T47D (cell line): ENCODE results near the gene SYT14.
"Not testable (repeated sequence)": the region's sequence is repeated elsewhere in the genome, so short reads cannot be mapped to it uniquely, and the experiment has no call there.

Source experiments
- DNase-seq, 2 experiments: peaks; one replicate each; pipeline versions ENCODE4 v3.0.0 to v3.0.0-alpha.2; 2011 to 2012; ENCODE audit warnings: low read depth in 1 of 2, low spot score in 1 of 2
- JUND ChIP-seq: IDR thresholded peaks from 2 replicates; pipeline ENCODE4 v1.6.1; 2012; ENCODE audit warnings: low read depth
- in situ Hi-C: cut with HindIII; loops from 2 replicates; pipeline ENCODE4 v1.10.0; 2016; ENCODE audit warnings: low sequenced_read_pairs, low pct_unique_long_range_greater_than_20kb

The SYT14 gene

DNA sequence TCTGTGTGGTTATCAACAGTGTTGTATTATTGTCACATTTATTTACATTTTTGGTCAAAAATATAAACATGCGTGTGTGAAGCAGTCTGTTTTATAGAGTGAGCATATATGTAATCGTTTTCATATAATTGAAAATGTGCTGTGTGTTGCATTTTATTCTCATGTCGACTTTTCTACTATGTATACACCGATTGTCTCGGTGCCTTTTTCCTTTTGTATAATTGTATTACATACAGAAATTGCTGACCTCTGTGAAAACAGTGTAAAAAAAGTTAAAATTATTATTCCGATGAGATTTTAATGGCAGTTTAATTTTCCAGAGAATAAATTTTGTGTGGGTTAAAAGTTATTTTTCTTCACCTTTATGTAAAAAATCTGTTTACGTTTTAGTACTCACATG is 232.2 kb downstream of the SYT14 start:
- TF ChIP-seq JUND, result no peak
- in situ Hi-C loops, result no loop called here
- DNase-seq, result no peak

GRCh38 chr1:210174133-210174532 is 236.1 kb downstream of the SYT14 start:
- in situ Hi-C loops, result no loop called here
- no peak for TF ChIP-seq JUND
- DNase-seq, result no peak

DNA sequence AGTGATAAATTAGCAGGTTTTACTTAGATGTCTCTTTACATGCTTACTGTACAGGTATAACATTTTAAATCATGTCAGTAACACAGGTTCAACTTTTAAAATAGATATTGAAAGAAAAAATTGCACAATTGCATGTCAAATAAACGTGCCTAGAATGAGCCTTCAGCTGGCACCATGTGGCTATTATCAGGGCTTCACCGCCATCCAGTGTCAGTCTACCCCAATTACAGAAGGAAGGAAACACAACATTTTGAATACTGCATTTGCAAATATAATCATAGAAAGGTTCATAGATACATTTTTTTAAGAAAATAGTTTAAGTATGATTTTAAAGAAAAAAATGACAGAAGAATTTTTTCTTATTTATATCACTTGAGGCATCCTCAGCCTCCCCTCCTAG is 247.0 kb downstream of the SYT14 start:
- DNase-seq, result no peak
- no peak for TF ChIP-seq JUND
- in situ Hi-C loops, result no loop called here

GRCh38 chr1:210187849-210188606 is 250.0 kb downstream of the SYT14 start:
- peak in 1 of 2 experiments; percentile 46 for DNase-seq

GRCh38 chr1:210189426-210189825 is 251.4 kb downstream of the SYT14 start:
- DNase-seq, result no peak
- TF ChIP-seq JUND, result no peak
- in situ Hi-C loops, result no loop called here

More at GRCh38 chr1:210187849-210188606, 250.0 kb downstream of the SYT14 start:
- in situ Hi-C loops, result not testable (repeated sequence)

DNA sequence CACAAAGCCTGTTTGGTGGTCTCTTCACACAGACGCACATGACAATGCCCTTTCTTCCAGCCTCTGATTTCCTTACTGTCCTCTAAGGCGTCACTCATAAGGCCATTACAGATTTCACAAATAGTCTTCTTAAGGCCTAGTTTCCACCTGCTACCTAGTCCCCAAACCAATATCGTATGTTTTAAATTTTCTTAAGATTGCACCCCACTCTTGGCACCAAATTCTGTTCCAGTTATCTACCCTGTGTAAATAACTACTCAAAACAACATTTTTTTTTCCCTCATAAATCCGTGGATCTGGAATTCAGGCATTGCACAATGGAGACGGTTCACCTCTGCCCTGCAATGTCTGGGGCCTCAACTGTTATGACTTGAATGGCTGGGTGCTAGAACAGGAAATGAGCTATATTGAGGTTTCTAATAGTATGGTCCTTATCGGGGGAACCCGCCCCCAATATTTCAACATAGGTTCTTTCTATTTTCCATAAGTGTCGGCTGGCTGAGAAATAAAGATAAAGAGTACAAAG is 257.7 kb downstream of the SYT14 start:
- in situ Hi-C loops, result no loop called here
- TF ChIP-seq JUND, result no peak
- no peak for DNase-seq

DNA sequence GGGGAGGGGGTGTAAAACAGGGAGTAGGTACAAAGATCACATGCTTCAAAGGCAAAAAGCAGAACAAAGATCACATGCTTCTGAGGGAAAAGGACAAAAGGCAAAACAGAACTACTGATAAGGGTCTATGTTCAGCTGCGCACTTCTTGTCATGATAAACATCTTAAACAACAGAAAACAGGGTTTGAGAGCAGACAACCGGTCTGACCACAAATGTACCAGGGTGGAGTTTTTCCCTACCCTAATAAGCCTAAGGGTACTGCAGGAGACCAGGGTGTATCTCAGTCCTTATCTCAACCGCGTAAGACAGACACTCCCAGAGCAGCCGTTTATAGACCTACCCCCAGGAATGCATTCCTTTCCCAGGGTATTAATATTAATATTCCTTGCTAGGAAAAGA is 258.2 kb downstream of the SYT14 start:
- in situ Hi-C loops, DNase-seq: not testable (repeated sequence)

DNA sequence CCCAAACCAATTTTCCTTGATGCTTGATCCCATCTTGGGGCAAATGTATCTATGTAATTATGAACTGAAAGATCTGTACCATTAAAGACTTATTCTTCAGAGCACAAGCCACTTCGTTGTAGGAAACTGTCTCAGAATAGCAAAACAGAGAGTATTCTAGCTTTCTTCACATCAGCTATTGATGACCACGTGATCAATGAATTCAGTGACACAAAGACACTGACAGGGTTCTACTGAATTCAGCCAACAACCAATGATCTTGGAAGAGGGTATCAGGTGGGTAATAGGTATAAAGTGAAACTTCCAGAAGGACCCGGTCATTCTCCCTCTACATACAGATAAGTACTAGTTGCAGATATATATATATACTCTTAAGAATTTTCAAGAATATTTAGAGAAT is 260.8 kb downstream of the SYT14 start:
- no peak for DNase-seq
- in situ Hi-C loops, result no loop called here
- TF ChIP-seq JUND, result no peak

DNA sequence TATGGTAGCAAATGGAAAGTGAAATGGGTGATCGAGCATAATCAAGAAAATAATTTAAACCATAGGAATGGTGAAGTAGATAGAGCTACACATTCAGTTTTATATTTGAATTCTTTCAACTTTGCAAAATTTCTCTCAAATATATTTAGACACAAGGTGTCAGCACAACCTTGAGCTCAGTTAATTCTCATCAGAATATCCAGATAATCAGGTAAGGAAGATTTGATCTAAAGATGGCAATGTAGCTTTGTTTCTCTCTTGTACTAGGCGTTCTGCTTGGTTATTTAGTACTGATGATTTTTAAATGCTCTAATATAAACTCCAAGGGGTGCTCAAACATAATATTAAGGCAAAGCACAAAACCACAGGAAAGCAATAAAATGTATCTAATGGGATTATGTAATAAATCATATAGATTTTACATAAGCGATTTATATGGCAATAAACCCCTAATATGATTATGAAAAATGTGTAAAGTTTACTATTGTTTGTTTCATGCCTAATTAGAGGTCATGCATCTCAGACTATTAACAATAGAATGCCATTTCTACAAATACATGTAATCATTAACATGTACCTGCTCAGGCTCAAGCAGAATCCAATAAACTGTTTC is 262.2 kb downstream of the SYT14 start:
- in situ Hi-C loops, result no loop called here
- DNase-seq, result peak in 1 of 2 experiments; percentile 29
- TF ChIP-seq JUND, result no peak

GRCh38 chr1:210201681-210202080 is 263.7 kb downstream of the SYT14 start:
- no peak for DNase-seq
- TF ChIP-seq JUND, result no peak
- in situ Hi-C loops, result no loop called here

DNA sequence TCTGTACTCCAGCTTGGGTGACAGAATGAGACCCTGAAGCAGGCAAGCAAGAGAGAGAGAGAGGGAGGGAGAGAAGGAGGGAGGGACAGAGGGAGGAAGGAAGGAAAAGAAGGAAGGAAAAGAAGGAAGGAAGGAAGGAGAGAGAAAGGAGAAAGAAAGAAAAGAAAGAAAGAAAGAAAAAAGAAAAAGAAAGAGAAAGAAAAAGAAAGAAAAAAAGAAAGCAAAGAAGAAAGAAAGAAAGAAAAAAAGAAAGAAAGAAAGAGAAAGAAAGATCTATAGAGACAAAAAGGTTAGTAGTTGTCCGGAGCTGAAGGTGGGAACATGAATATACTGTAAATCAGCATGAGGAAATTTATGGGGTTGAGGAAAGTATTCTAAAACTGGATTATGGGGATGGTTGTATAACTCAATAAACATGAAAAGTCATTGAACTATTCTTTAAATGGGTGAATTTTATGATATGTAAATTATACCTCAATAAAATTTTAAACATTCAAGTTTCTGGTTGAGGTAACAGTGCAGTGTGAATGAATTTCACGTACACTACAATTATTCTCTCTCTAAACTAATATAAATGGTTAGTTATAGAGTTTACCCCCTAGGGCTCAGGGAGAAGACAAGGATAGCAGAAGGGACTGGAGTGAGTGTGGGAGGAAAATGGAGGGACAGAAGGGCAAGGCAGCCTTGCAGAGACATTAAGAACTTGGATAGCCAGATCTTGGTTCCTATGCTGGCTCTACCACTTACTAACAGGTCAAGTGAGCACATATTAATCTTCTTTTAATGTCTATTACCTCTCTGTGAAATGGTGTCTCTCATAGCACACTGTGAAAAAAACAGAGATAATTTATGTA is 269.8 kb downstream of the SYT14 start:
- in situ Hi-C loops, result no loop called here
- no peak for TF ChIP-seq JUND
- DNase-seq, result no peak

- DNase-seq, result no peak
- TF ChIP-seq JUND, result no peak
- in situ Hi-C loops, result no loop called here
Observed at GRCh38 chr1:210213335-210213734, 275.3 kb downstream of the SYT14 start.
